Heart left ventricle (tissue), 13 donors: ENCODE results near the gene EFHD2.

ENCODE experiments used
- CTCF ChIP-seq, 12 donors: fragments of 200-600 bp; sonication (generic) in 4 of 12; IDR thresholded peaks; one replicate each; pipeline versions ENCODE4 v1.5.0 to v1.8.0; 2018 to 2022; ENCODE audit warnings: antibody characterized with exemption in 12 of 12, mild to moderate bottlenecking in 5 of 12
- POLR2A ChIP-seq, 2 donors: fragments of 450-650 bp; IDR thresholded peaks; one replicate each; pipeline ENCODE4 v1.6.1; 2017; ENCODE audit warnings: antibody characterized with exemption in 2 of 2, mild to moderate bottlenecking in 2 of 2, moderate library complexity in 2 of 2
- donor health status: ischemic (EF 13 %, LVEDD 7.1; RV severe dilation, severe dysfunction).
- donor health status: DM: no; HTN: yes; CAD: no.
- donor health status: DM: no; HTN: no; CAD: no.
- donor health status: ischemic (EF 25% LVEDD 6.9; RV normal size, moderate dysfunction).
- donor health status: ischemic (EF 25% LVEDD 5.7; RV mildly dilated, moderate dysfunction).
- donor health status: ischemic (EF 35%, LVEDD 5.7; RV mildly dilated, moderate dysfunction).
- donor health status: nonischemic (EF 11% LVEDD 7.7; RV severe dilation, severe dysfunction).
- donor health status: DM: yes; HTN: yes; CAD: no.
- donor health status: PGD.
- donor health status: ischemic (EF 29% LVEDD 5.4; RV normal size, mild dysfunction).
- donor health status: nonischemic (EF 23%, LVEDD 6.1; RV moderate dilation, normal function).

DNA sequence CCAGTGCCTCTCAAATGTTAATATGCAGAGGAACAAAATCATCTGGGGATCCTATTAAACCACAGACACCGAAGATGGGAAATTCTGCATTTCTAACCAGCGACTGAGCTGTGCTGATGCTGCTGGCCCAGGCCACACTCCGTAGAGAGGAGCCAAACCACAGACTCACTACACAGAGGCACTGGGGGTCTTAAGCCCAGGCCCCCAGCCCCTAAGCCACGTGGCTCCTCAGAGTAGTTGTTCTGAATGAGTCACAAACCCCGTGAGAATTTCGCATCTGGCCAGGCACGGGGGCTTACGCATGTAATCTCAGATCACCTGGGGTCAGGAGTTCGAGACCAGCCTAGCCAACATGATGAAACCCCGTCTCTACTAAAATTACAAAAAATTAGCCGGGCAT is 44.0 kb downstream of the EFHD2 start:
- TF ChIP-seq CTCF (IDR thresholded peaks at IDR 0.05) (no peak), POLR2A (IDR thresholded peaks at IDR 0.05) (no peak)
